ENCODE results near the gene SPOCD1.

SPOCD1 gene

GRCh38 chr1:31815752-31816500, at the start of gene SPOCD1:
Gene SPOCD1 (minus strand): TSS chr1:31816022. CDS start chr1:31815333, 689 bp downstream.
- DNase-seq, result peak; percentile 83

- no peak for DNase-seq
Observed at GRCh38 chr1:31862071-31862470, 46.2 kb upstream of the SPOCD1 start.

GRCh38 chr1:31861346-31861745, 45.5 kb upstream of the SPOCD1 start:
- no peak for DNase-seq

- no peak for DNase-seq
Observed at GRCh38 chr1:31860581-31860980, 44.8 kb upstream of the SPOCD1 start.

GRCh38 chr1:31859719-31860118, 43.9 kb upstream of the SPOCD1 start:
- DNase-seq, result no peak

- no peak for DNase-seq
Observed at GRCh38 chr1:31859044-31859443, 43.2 kb upstream of the SPOCD1 start.

- DNase-seq, result no peak
Observed at GRCh38 chr1:31857863-31858262, 42.0 kb upstream of the SPOCD1 start.

GRCh38 chr1:31856140-31856539, 40.3 kb upstream of the SPOCD1 start:
- DNase-seq, result no peak

GRCh38 chr1:31855038-31855845, 39.4 kb upstream of the SPOCD1 start:
- peak; percentile 59 for DNase-seq

- DNase-seq, result no peak
Observed at GRCh38 chr1:31849653-31850052, 33.8 kb upstream of the SPOCD1 start.

GRCh38 chr1:31848381-31848897, 32.6 kb upstream of the SPOCD1 start:
- DNase-seq, result no peak

GRCh38 chr1:31846484-31846883, 30.7 kb upstream of the SPOCD1 start:
- DNase-seq, result no peak

GRCh38 chr1:31843506-31843905, 27.7 kb upstream of the SPOCD1 start:
- DNase-seq, result no peak

GRCh38 chr1:31839662-31840343, 24.0 kb upstream of the SPOCD1 start:
- no peak for DNase-seq

GRCh38 chr1:31837451-31838158, 21.8 kb upstream of the SPOCD1 start:
- DNase-seq, result no peak

GRCh38 chr1:31836638-31837037, 20.8 kb upstream of the SPOCD1 start:
- DNase-seq, result no peak

GRCh38 chr1:31835415-31835814, 19.6 kb upstream of the SPOCD1 start:
- DNase-seq, result no peak

GRCh38 chr1:31834501-31834900, 18.7 kb upstream of the SPOCD1 start:
- no peak for DNase-seq

GRCh38 chr1:31831397-31832378, 15.9 kb upstream of the SPOCD1 start:
- DNase-seq, result no peak

GRCh38 chr1:31830511-31830910, 14.7 kb upstream of the SPOCD1 start:
- no peak for DNase-seq

GRCh38 chr1:31830065-31830464, 14.2 kb upstream of the SPOCD1 start:
- no peak for DNase-seq
